ENCODE data around the gene MSANTD4. TPM values are rescaled to one million over a fixed set of nuclear protein-coding genes. Genes with fewer than 3 reads are reported as not detected.
"Not testable (repeated sequence)": the region's sequence is repeated elsewhere in the genome, so short reads cannot be mapped to it uniquely, and the experiment has no call there.

Gene MSANTD4
- total RNA-seq, 1 experiment from 2014 or later, result 18.0 TPM

- no TSS peak for BruUV-seq (replicated peaks)
- ATAC-seq (no peak), DNase-seq (no peak)
- Histone ChIP-seq H3K79me2 (ENCODE audit: low read length) (peaks cover 32% of the 10 kb centered on the region), H3K4me2 (ENCODE audit: low read length) (no peak overlapping the region), H4K20me1 (ENCODE audit: low read length) (no peaks in the 10 kb centered on the region), H3K36me3 (ENCODE audit: low read depth, low read length) (peaks cover 44% of the 10 kb centered on the region), H3K9ac (ENCODE audit: low read length) (no peak overlapping the region), H3K27ac (ENCODE audit: low read length) (no peak overlapping the region), H3K9me2 (replicated peaks; ENCODE audit: low read length) (no peaks in the 10 kb centered on the region), H3F3A (ENCODE audit: low read length, unreplicated experiment) (no peaks in the 10 kb centered on the region), H3K27me3 (ENCODE audit: low read length) (no peaks in the 10 kb centered on the region), H3K9me3 (ENCODE audit: low read length) (no peaks in the 10 kb centered on the region), H3K4me1 (ENCODE audit: insufficient read depth, low read length) (no peaks in the 10 kb centered on the region), H3K4me3 (ENCODE audit: low read length) (no peak overlapping the region), H2AFZ (ENCODE audit: low read length) (no peak overlapping the region)
- TF ChIP-seq CTCF (conservative IDR thresholded peaks at IDR 0.05; ENCODE audit: low read depth, low read length), result no peak
- no peak for TF ChIP-seq EZH2phosphoT487 (IDR thresholded peaks at IDR 0.05; ENCODE audit: borderline replicate concordance, low read length)
- no peak for TF ChIP-seq EZH2 (IDR thresholded peaks at IDR 0.05; ENCODE audit: low read length, unreplicated experiment)
- CTCF ChIA-PET, result no interaction called here
- POLR2A ChIA-PET (ENCODE audit: unreplicated experiment), result no interaction called here
- intact Hi-C loops (cut with micrococcal nuclease), result no loop called here
Observed at GRCh38 chr11:106011481-106011880, 10.6 kb downstream of the MSANTD4 start.

DNA sequence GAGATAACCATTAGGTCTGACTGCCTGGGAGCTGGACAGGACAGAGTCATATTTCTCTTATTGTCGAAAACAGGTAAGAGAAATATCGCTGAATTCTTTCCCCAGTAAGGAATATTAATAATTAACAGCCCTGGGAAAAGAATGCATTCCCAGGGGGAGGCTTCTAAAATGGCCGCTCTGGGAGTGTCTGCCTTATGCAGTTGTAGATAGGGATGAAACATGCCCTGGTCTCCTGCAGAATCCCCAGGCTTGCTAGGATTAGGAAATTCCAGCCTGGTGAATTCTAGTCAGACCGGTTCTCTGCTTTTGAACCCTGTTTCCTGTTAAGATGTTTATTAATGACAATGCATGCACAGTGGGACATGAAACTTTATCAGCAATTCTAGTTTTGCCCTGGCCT lies 18.9 kb downstream of the MSANTD4 start:
- H2AFZ ChIP-seq (ENCODE audit: low read length); BruUV-seq (replicated peaks); H3K27ac ChIP-seq (ENCODE audit: low read length); POLR2A ChIA-PET (ENCODE audit: unreplicated experiment); H3K9me2 ChIP-seq (replicated peaks; ENCODE audit: low read length); H3K4me3 ChIP-seq (ENCODE audit: low read length); ATAC-seq; CTCF ChIA-PET; H4K20me1 ChIP-seq (ENCODE audit: low read length); H3K27me3 ChIP-seq (ENCODE audit: low read length); intact Hi-C loops (cut with micrococcal nuclease); H3K4me1 ChIP-seq (ENCODE audit: insufficient read depth, low read length); H3K9me3 ChIP-seq (ENCODE audit: low read length); H3F3A ChIP-seq (ENCODE audit: low read length, unreplicated experiment); DNase-seq; H3K4me2 ChIP-seq (ENCODE audit: low read length); H3K9ac ChIP-seq (ENCODE audit: low read length): not testable (repeated sequence)
- peaks cover 18% of the 10 kb centered on the region; the same call in 1 of the 2 replicates for H3K79me2 ChIP-seq (ENCODE audit: low read length)
- peaks cover 44% of the 10 kb centered on the region for H3K36me3 ChIP-seq (ENCODE audit: low read depth, low read length)

DNA sequence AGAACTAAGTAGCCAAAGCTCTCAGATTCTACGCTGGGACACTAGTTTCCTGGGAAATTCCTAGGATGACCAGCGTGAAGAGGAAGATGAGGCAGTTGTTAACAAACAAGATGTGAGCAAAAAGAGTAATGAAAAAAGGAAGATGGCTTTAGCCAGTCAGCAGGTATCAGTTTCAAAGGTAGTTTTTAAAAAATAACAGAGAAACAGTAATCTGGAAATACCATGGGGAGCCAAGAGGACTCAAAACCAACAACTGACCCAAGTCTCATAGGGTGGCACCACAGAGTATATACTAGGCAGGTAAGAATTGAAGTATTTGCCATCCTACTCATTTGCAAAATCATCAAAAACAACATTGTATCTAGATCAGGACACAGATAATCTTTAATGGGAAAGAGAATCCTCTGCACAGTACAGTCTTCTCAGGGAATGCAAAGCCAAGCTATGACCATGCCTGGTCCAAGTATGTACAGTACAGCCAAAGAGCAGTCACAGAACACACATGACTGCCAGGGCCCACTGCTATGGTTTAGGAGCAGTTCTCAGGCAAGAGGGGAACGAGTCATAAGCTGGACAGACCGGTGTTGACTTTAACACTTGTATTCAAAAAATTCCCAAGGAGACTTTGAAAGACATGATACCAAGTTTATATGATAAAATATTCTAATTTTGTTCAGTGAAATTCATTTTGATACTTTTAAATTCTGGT lies 20.6 kb downstream of the MSANTD4 start:
- DNase-seq (peak; percentile 54), ATAC-seq (peak; percentile 78)
- CTCF ChIA-PET, result no interaction called here
- Histone ChIP-seq H4K20me1 (ENCODE audit: low read length) (peaks cover 5% of the 10 kb centered on the region; the same call in 1 of the 2 replicates), H3K9me3 (ENCODE audit: low read length) (0 out of 2 replicates have a peak, but pooled peaks cover 9% of the 10 kb centered on the region), H3K4me1 (ENCODE audit: insufficient read depth, low read length) (no peaks in the 10 kb centered on the region), H3K9ac (ENCODE audit: low read length) (no peak overlapping the region), H2AFZ (ENCODE audit: low read length) (no peak overlapping the region), H3K27me3 (ENCODE audit: low read length) (no peaks in the 10 kb centered on the region), H3F3A (ENCODE audit: low read length, unreplicated experiment) (no peaks in the 10 kb centered on the region), H3K9me2 (replicated peaks; ENCODE audit: low read length) (no peaks in the 10 kb centered on the region), H3K36me3 (ENCODE audit: low read depth, low read length) (peaks cover 28% of the 10 kb centered on the region), H3K27ac (ENCODE audit: low read length) (no peak overlapping the region), H3K4me2 (ENCODE audit: low read length) (no peak overlapping the region), H3K4me3 (ENCODE audit: low read length) (no peak overlapping the region), H3K79me2 (ENCODE audit: low read length) (0 out of 2 replicates have a peak, but pooled peaks cover 17% of the 10 kb centered on the region)
- POLR2A ChIA-PET (ENCODE audit: unreplicated experiment), result no interaction called here
- BruUV-seq (replicated peaks), result no TSS peak
- TF ChIP-seq EZH2phosphoT487 (IDR thresholded peaks at IDR 0.05; ENCODE audit: borderline replicate concordance, low read length) (no peak), EZH2 (IDR thresholded peaks at IDR 0.05; ENCODE audit: low read length, unreplicated experiment) (no peak), CTCF (conservative IDR thresholded peaks at IDR 0.05; ENCODE audit: low read depth, low read length) (no peak)
- intact Hi-C loops (cut with micrococcal nuclease), result no loop called here
